ENCODE results near the gene MDN1.

GRCh38 chr6:89724981-89725380, 94.6 kb downstream of the MDN1 start:
- TF ChIP-seq, protein P1, sequence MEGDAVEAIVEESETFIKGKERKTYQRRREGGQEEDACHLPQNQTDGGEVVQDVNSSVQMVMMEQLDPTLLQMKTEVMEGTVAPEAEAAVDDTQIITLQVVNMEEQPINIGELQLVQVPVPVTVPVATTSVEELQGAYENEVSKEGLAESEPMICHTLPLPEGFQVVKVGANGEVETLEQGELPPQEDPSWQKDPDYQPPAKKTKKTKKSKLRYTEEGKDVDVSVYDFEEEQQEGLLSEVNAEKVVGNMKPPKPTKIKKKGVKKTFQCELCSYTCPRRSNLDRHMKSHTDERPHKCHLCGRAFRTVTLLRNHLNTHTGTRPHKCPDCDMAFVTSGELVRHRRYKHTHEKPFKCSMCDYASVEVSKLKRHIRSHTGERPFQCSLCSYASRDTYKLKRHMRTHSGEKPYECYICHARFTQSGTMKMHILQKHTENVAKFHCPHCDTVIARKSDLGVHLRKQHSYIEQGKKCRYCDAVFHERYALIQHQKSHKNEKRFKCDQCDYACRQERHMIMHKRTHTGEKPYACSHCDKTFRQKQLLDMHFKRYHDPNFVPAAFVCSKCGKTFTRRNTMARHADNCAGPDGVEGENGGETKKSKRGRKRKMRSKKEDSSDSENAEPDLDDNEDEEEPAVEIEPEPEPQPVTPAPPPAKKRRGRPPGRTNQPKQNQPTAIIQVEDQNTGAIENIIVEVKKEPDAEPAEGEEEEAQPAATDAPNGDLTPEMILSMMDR (IDR thresholded peaks at IDR 0.05; ENCODE audit: poor library complexity): no peak
- TF ChIP-seq EZH2phosphoT487 (IDR thresholded peaks at IDR 0.05; ENCODE audit: low read depth, severe bottlenecking, unreplicated experiment): no peak

Data from hepatocyte (in vitro differentiated cells).